Activated gamma-delta T cell treated with anti-CD3 and anti-CD28 coated beads, Interleukin-2, amount 50 U/mL, for 16 hours (primary cell): ENCODE measurements around the gene CCDC7.
"Not testable (repeated sequence)": the region's sequence is repeated elsewhere in the genome, so short reads cannot be mapped to it uniquely, and the experiment has no call there.

Experiments
- DNase-seq: peaks from one replicate; pipeline ENCODE4 v3.0.0-alpha.2; 2020; ENCODE audit warnings: low read depth

Gene CCDC7

DNA sequence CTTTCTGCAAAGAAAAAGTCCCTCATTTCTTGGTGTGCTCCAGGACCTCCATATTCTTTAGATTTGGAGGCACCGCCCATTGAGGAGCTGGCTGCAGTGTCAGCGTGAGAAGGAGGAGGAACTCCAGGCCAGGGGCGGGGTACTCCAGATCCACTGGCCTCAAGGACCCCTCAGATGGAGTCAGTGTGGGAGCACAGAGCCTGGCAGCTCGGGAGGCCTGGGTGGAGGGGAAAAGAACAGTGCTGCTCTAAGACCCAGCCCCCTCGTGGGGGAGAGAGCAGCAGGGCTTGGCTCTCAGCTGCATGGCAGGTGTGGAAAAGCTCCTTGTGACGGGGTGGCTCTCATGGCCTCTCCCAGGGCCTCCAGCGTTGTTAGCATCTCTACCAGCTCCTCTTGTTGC, 441.5 kb downstream of the CCDC7 start:
- no peak for DNase-seq

- DNase-seq, result no peak
These were observed 442.4 kb downstream of the CCDC7 start for GRCh38 chr10:32888161-32888927.

GRCh38 chr10:32889631-32890212, 443.8 kb downstream of the CCDC7 start:
- no peak for DNase-seq

- DNase-seq, result no peak
These were observed 444.5 kb downstream of the CCDC7 start for GRCh38 chr10:32890444-32890843.

DNA sequence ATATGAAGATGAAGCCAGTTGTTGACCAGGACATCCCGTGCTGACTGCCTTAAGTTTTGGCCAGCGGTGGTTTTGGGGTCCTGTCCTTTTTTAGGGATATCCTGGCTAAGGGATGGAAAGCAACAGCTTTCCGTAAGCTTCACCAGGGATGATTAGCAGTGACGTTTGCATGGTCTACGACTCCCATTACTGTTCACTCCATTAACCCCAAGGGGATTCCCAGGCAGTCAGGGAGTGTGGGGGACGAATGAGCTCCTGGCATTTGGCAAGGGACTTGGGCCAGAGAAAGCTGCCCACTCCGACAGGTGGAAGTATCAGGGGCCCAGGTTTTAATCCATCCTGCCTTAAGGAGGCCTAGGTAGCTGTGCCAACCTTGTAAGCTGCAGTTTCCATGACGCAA, 445.3 kb downstream of the CCDC7 start:
- no peak for DNase-seq

- DNase-seq, result no peak
These were observed 447.5 kb downstream of the CCDC7 start for GRCh38 chr10:32893434-32893833.

DNA sequence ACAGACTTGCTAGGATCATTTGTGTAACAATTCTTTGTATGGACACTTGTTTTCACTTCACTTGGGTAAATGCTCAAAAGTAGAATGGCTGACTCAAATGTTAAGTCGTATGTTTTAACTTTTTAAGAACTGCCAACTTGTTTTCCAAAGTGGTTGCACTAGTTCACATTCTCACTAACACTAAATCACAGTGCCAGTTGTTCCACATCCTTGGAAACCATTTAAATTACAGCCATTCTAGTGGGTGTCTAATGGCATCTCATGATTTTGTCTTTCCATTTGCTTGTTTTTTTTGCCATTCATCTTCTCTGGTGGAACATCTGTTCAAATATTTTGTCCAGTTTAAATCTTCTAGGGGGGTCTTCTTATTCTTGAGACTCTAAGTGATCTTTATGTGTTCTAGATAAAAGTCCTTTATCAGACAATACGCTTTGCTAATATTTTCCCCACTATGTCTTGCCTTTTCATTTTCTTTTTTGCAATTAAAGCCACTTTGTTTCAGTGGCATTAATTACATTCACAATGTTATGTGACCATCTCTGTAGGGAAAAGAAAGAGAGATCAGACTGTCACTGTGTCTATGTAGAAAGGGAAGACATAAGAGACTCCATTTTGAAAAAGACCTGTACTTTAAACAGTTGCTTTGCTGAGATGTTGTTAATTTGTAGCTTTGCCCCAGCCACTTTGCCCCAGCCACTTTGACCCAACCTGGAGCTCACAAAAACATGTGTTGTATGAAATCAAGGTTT, 448.1 kb downstream of the CCDC7 start:
- no peak for DNase-seq

DNA sequence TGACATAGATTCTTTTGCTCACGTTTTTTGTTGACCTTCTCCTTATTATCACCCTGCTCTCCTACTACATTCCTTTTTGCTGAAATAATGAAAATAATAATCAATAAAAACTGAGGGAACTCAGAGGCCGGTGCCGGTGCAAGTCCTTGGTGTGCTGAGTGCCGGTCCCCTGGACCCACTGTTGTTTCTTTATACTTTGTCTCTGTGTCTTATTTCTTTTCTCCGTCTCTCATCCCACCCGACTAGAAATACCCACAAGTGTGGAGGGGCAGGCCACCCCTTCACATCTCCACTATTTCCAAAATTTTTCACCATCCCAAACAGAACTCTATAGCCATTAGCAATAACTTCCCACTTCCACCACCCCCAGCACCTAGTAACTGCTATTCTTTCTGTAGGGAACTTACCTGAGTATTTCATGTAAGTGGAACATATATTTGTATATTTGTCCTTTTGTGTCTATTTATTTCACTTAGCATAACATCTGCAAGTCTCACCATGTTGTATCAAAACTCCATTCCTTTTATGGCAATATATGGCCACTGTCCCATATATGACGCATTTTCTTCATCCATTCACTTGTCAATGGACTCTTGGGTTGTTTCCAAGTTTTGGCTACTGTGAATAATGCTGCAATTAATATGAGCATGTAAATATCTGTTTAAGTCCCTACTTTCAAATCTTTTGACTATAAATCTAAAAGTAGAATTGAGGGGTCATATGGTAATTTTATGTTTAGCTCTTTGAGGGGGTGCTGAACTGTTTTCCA, 449.4 kb downstream of the CCDC7 start:
- not testable (repeated sequence) for DNase-seq

DNA sequence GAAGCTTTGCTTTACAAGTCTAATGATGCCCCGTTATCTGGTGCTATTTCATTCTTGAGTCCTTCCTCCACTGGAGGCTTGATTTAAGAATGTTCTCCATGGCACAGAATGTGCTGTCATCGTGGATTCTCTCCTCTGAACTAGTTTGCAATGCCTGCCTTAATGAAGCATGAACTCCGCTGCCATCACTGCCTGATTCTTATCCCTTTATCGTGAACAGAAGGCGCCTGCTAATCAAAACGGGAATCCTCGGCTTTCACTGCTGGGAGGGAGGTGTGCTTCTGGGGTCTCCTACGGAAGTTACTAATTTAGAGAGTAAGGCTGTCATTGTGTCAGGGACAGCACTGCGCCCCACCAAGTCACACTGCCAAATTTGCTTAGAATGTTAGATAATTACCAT, 455.9 kb downstream of the CCDC7 start:
- DNase-seq, result no peak

DNA sequence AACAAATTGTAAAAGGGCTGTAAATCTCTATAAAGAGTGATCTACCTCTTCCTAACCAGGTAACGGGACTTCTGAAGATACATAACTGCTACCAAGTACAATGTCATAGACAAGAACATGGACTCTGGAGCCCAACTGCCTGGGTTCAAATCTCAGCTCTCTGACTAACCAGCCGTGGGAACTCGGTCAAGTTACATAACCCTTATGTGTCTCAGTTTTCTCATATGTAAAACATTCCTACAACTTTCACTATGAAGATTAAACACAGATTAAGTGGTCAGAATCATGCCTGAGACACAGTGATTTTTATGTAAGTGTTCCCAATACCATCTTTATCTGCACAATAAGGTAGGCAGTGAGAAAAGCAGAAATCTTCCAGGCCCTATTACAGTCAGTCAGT, 459.5 kb downstream of the CCDC7 start:
- no peak for DNase-seq

- no peak for DNase-seq
These were observed 460.7 kb downstream of the CCDC7 start for GRCh38 chr10:32906595-32906994.

GRCh38 chr10:32909456-32909855, 463.5 kb downstream of the CCDC7 start:
- no peak for DNase-seq

DNA sequence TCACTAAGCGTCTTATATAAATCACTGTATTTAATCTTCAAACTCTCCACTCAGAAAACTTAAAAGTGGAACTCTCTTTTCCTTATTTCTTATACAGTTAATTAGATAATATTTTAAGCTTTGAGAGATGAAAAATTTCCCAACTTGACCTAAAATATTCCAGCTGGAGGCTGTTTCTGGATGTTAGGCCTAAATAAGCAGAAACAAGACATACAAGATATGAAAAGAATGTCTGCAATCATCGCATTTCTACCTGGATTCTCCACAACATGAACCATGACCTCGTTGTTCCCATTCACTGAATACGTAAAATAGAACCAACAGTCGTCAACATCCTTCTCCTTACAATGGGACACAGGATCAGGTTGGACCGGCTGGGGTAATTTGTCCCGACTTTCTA, 464.0 kb downstream of the CCDC7 start:
- not testable (repeated sequence) for DNase-seq

DNA sequence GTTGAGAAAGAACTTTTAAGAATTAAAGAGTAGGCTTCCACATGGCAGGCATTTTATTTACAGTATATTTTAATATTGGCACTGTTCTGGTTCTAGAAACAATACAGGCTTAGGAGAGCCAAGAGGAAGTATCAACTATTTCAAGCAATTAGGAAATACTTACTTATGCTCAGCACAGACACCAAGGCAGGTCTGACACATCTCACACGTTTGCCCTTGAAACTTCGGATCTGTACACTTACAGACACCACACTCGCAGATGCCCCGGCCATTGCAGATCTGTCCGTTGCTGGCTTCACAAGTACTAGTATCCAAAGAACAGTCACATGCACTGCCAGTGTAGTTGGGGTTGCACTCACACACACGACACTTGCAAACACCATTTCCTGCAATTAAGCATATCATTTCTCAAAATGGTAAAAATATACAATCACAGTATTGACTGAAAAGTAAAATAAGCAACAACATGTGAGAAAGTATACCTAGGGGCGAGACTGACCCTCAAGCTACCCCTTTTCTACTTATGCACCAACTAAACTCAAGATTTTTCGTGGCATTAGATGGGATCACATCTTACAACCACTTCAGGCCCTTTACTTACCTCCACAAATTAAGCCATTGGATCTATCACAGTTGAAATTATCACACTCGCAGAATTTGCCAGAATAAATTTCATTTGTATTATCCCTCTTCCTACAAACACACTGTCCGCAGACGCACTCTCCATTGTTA, 465.5 kb downstream of the CCDC7 start:
- DNase-seq, result no peak

GRCh38 chr10:32917817-32918216, 471.9 kb downstream of the CCDC7 start:
- DNase-seq, result not testable (repeated sequence)

DNA sequence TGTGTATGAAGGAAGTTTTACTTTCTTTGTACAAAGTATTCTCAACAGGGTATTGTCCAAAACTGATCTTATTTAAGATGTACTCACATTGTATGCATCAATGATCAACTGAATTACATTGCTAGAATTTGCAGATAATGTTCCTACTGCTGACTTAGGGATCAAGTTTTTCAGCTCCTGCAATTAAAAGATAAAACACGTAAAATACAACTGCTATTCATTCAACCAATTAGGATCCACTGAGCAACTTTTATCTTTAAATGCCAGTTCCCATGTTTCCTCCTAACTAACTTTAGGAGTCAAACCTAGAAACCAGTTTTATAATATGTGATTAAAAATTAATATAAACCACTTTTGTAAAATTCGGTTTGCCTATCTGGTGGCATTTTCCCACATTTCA, 476.2 kb downstream of the CCDC7 start:
- no peak for DNase-seq

DNA sequence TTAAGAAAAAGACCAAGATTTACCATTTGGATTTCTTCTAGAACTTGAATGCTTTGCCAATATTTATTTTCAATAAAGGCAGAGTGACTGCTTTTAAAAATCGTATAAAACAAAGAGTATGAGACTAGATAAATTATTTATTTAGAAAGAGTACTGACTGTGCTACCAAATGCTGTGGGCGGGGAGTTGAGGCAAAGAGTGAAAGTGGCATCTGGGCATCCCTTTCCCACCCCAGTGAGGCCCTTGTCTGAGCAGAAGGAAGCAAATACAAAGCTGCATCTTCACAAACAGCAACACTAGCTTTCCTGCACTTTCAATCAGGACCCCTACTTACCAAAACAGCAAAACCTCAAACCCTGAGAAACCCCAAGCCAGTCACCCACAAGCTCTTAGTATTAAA, 477.2 kb downstream of the CCDC7 start:
- no peak for DNase-seq

GRCh38 chr10:32923849-32924248, 477.9 kb downstream of the CCDC7 start:
- DNase-seq, result no peak
